HCT116 (cell line): ENCODE measurements around the gene RFTN1. TPM values are rescaled to one million over a fixed set of nuclear protein-coding genes. Genes with fewer than 3 reads are reported as not detected.

Source experiments
- ATAC-seq: fragments of 200-7000 bp; cut with Tn5 transposase; 2 replicates; pipeline ENCODE4 v1.9.1; 2020; ENCODE audit warnings: mild to moderate bottlenecking, moderate library complexity
- BruUV-seq: library from RNA; stranded (reverse); fragments of 400-500 nt; replicated peaks from 2 replicates; lab custom pipeline; 2021; lab: Mats Ljungman, UMichigan
- CTCF ChIA-PET: fragments of 300-600 bp; sonication (Branson Sonifier 250); formaldehyde crosslinking; loops from one replicate; lab custom pipeline; 2021; ENCODE audit warnings: antibody characterized with exemption; lab: Charles Lee
- POLR2A ChIA-PET: fragments of 300-600, 350-600 bp; sonication (Branson Sonifier 250); formaldehyde crosslinking; loops from one replicate; lab custom pipeline; 2021; ENCODE audit warnings: antibody characterized with exemption; lab: Charles Lee
- RAD21 ChIA-PET, 2 experiments: fragments of 300-600 bp; sonication (Branson Sonifier 250); formaldehyde crosslinking; loops; one replicate each; lab custom pipeline; 2023; ENCODE audit warnings: low total read pairs in 2 of 2; ENCODE audit not compliant: uncharacterized antibody in 2 of 2, unreplicated experiment in 2 of 2, low non-redundant PET in 1 of 2; lab: Charles Lee
- DNase-seq: peaks from one replicate; pipeline ENCODE4 v3.0.0-alpha.2; 2010; ENCODE audit warnings: low read depth, low spot score
- H2AFZ ChIP-seq: fragments of 200-600 bp; shearing (Covaris generic), sonication (generic); 2 replicates; pipeline ENCODE4 v1.6.1; 2017; ENCODE audit warnings: low read depth, mixed run types, mixed read lengths, antibody characterized with exemption, low read length; ENCODE audit not compliant: poor library complexity, severe bottlenecking
- H3K27ac ChIP-seq: 2 replicates; pipeline ENCODE4 v1.5.1; 2012; ENCODE audit warnings: low read depth, low read length
- H3K27me3 ChIP-seq: fragments of 200-600 bp; sonication (generic); 2 replicates; pipeline ENCODE4 v1.6.1; 2016; ENCODE audit warnings: mixed run types, low read length, mixed read lengths; ENCODE audit not compliant: insufficient read depth
- H3K36me3 ChIP-seq, 2 experiments: fragments of 200-500 bp in 1 of 2; fragments of 200-600 bp in 1 of 2; sonication (Bioruptor generic) in 1 of 2; sonication (generic) in 1 of 2; 2 replicates each; pipeline versions ENCODE4 v1.5.1 to v1.6.1; 2014 to 2016; ENCODE audit warnings: low read length in 2 of 2, inconsistent platforms in 1 of 2, mixed read lengths in 1 of 2, mixed run types in 1 of 2; ENCODE audit not compliant: insufficient read depth in 2 of 2, control insufficient read depth in 1 of 2
- H3K4me1 ChIP-seq, 2 experiments: fragments of 200-600 bp in 1 of 2; sonication (generic) in 1 of 2; 2 replicates each; pipeline versions ENCODE4 v1.5.1 to v1.6.1; 2012 to 2017; ENCODE audit warnings: low read length in 2 of 2, inconsistent platforms in 1 of 2, mild to moderate bottlenecking in 1 of 2, mixed read lengths in 1 of 2, mixed run types in 1 of 2, moderate library complexity in 1 of 2; ENCODE audit not compliant: insufficient read depth in 2 of 2, control insufficient read depth in 1 of 2
- H3K4me2 ChIP-seq: fragments of 200-600 bp; sonication (generic); 2 replicates; pipeline ENCODE4 v1.6.1; 2017; ENCODE audit warnings: mixed run types, low read length, mixed read lengths
- H3K4me3 ChIP-seq, 2 experiments: fragments of 200-600 bp in 1 of 2; sonication (generic) in 1 of 2; replicated peaks in 1 of 2; 2 replicates each; pipeline ENCODE4 v1.5.1; 2011 to 2016; ENCODE audit warnings: low read length in 2 of 2, control low read depth in 1 of 2, low read depth in 1 of 2, mild to moderate bottlenecking in 1 of 2, mixed read lengths in 1 of 2, mixed run types in 1 of 2
- H3K79me2 ChIP-seq: fragments of 200-600 bp; sonication (generic); 2 replicates; pipeline ENCODE4 v1.6.1; 2017; ENCODE audit warnings: mild to moderate bottlenecking, mixed run types, low read length, moderate library complexity, mixed read lengths; ENCODE audit not compliant: insufficient read depth
- H3K9ac ChIP-seq: fragments of 200-600 bp; sonication (generic); 2 replicates; pipeline ENCODE4 v1.6.1; 2016; ENCODE audit warnings: low read length, mixed read lengths
- H3K9me2 ChIP-seq: fragments of 200-600 bp; sonication (generic), shearing (Covaris generic); 2 replicates; pipeline ENCODE4 v1.6.1; 2017; ENCODE audit warnings: mixed run types, mild to moderate bottlenecking, moderate library complexity; ENCODE audit not compliant: insufficient read depth
- H3K9me3 ChIP-seq, 2 experiments: fragments of 200-500 bp in 1 of 2; fragments of 200-600 bp in 1 of 2; sonication (Bioruptor generic) in 1 of 2; sonication (generic) in 1 of 2; 2 replicates each; pipeline ENCODE4 v1.6.1; 2014 to 2017; ENCODE audit warnings: low read length in 2 of 2, mixed read lengths in 2 of 2, inconsistent platforms in 1 of 2, low read depth in 1 of 2, mild to moderate bottlenecking in 1 of 2, mixed run types in 1 of 2, moderate library complexity in 1 of 2; ENCODE audit not compliant: control insufficient read depth in 1 of 2, insufficient read depth in 1 of 2
- H4K20me1 ChIP-seq: fragments of 200-600 bp; sonication (generic), shearing (Covaris generic); 2 replicates; pipeline ENCODE4 v1.6.1; 2017; ENCODE audit warnings: mixed run types, mild to moderate bottlenecking, moderate library complexity; ENCODE audit not compliant: insufficient read depth
- CBX3 ChIP-seq: IDR thresholded peaks from 2 replicates; pipeline ENCODE4 v1.6.1; 2012; ENCODE audit warnings: low read depth
- EGR1 ChIP-seq: IDR thresholded peaks from 2 replicates; pipeline ENCODE4 v1.6.1; 2012; ENCODE audit warnings: low read depth
- ELF1 ChIP-seq: IDR thresholded peaks from 2 replicates; pipeline ENCODE4 v1.6.1; 2012; ENCODE audit warnings: low read depth, borderline replicate concordance
- FOSL1 ChIP-seq: IDR thresholded peaks from 2 replicates; pipeline ENCODE4 v1.6.1; 2012; ENCODE audit warnings: low read depth
- JUND ChIP-seq: IDR thresholded peaks from 2 replicates; pipeline ENCODE4 v1.6.1; 2012
- POLR2AphosphoS5 ChIP-seq: IDR thresholded peaks from 2 replicates; pipeline ENCODE4 v1.6.1; 2011; ENCODE audit warnings: mild to moderate bottlenecking, low read depth, low read length, moderate library complexity
- REST ChIP-seq: IDR thresholded peaks from 2 replicates; pipeline ENCODE4 v1.6.1; 2012; ENCODE audit warnings: low read depth
- SIN3A ChIP-seq: IDR thresholded peaks from 2 replicates; pipeline ENCODE4 v1.6.1; 2012; ENCODE audit warnings: low read depth
- SP1 ChIP-seq: IDR thresholded peaks from 2 replicates; pipeline ENCODE4 v1.6.1; 2012; ENCODE audit warnings: low read depth
- SRF ChIP-seq: IDR thresholded peaks from 2 replicates; pipeline ENCODE4 v1.6.1; 2012; ENCODE audit warnings: low read depth
- TCF7L2 ChIP-seq: IDR thresholded peaks from 2 replicates; pipeline ENCODE4 v1.7.0; 2011; ENCODE audit warnings: borderline replicate concordance, inconsistent platforms; ENCODE audit not compliant: insufficient read depth, insufficient read length; ENCODE audit errors: extremely low read depth
- YY1 ChIP-seq: IDR thresholded peaks from 2 replicates; pipeline ENCODE4 v1.6.1; 2011; ENCODE audit warnings: low read length, low read depth, moderate library complexity, mild to moderate bottlenecking; ENCODE audit not compliant: insufficient replicate concordance; ENCODE audit errors: extremely low read depth
- ZFX ChIP-seq: fragments of 450-650 bp; IDR thresholded peaks from 2 replicates; pipeline ENCODE4 v1.6.1; 2017
- ZNF274 ChIP-seq: fragments of 200-500 bp; sonication (Bioruptor generic); IDR thresholded peaks from 2 replicates; pipeline ENCODE4 v1.6.1; 2014; ENCODE audit warnings: mild to moderate bottlenecking, low read depth, low read length, inconsistent platforms
- intact Hi-C: fragments of 100-400 bp; cut with micrococcal nuclease; formaldehyde crosslinking; loops from 2 replicates; pipeline ENCODE4 v1.10.0; 2022
- total RNA-seq: library from RNA; stranded (reverse); gene quantifications from one replicate; pipeline ENCODE4 v1.2.1, GENCODE V29; 2021; ENCODE audit not compliant: unreplicated experiment
- TF ChIP-seq, protein P1 (sequence below), 3 experiments: fragments of 200-600 bp in 1 of 3; sonication (generic) in 1 of 3; IDR thresholded peaks in 2 of 3; conservative IDR thresholded peaks in 1 of 3; 2 replicates each; pipeline ENCODE4 v1.5.1; 2012 to 2017; ENCODE audit warnings: low read depth in 2 of 3, low read length in 2 of 3, antibody characterized with exemption in 1 of 3, borderline replicate concordance in 1 of 3, control low read depth in 1 of 3, mild to moderate bottlenecking in 1 of 3, mixed read lengths in 1 of 3, mixed run types in 1 of 3, moderate library complexity in 1 of 3; ENCODE audit not compliant: insufficient read depth in 1 of 3
- TF ChIP-seq, protein P2 (sequence below): IDR thresholded peaks from 2 replicates; pipeline ENCODE4 v1.6.1; 2012

The RFTN1 gene
- total RNA-seq, 1 experiment from 2014 or later, result 3.9 TPM

DNA sequence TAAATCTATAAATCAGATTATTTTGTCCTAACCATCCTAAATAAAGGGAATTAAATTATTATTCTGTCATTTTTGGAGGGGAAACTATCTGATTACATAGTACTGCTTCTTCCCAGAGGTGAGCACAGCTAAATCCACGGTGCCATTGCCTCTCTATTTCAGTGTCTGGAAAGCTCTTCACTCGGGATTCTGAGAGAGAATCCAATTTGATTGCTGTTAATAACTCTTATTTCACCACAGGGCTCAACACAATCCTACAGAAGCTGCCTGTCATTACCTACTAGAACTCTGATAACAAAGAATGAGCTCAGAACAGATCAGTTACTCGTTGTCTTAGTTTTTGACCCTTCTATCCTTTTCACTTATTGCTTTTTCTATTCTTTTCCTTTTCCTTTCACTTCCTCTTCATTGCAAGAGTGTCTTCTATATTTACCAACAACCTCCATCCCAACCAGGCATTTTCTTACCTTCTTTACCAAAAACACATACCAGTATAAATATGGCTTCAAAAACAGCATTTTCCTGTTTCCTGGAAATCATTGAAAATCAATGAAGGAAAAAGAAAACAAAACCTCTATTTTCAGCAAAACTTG, 218.1 kb downstream of the RFTN1 start:
- no peak overlapping the region for H3K27ac ChIP-seq
- no peak overlapping the region for H3K4me3 ChIP-seq
- no peaks in the 10 kb centered on the region for H3K4me1 ChIP-seq
- no peak overlapping the region for H2AFZ ChIP-seq
- no peaks in the 10 kb centered on the region; a peak in 1 of 4 replicates for H3K9me3 ChIP-seq
- no peaks in the 10 kb centered on the region for H3K27me3 ChIP-seq
- no TSS peak for BruUV-seq
- TF ChIP-seq, protein P1, sequence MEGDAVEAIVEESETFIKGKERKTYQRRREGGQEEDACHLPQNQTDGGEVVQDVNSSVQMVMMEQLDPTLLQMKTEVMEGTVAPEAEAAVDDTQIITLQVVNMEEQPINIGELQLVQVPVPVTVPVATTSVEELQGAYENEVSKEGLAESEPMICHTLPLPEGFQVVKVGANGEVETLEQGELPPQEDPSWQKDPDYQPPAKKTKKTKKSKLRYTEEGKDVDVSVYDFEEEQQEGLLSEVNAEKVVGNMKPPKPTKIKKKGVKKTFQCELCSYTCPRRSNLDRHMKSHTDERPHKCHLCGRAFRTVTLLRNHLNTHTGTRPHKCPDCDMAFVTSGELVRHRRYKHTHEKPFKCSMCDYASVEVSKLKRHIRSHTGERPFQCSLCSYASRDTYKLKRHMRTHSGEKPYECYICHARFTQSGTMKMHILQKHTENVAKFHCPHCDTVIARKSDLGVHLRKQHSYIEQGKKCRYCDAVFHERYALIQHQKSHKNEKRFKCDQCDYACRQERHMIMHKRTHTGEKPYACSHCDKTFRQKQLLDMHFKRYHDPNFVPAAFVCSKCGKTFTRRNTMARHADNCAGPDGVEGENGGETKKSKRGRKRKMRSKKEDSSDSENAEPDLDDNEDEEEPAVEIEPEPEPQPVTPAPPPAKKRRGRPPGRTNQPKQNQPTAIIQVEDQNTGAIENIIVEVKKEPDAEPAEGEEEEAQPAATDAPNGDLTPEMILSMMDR (IDR thresholded peaks at IDR 0.05 in 2 of 3, conservative IDR thresholded peaks at IDR 0.05 in 1 of 3; ENCODE audit: borderline replicate concordance in 1 of 3, insufficient read depth in 1 of 3, low read depth in 2 of 3, low read length in 2 of 3), result no peak
- no peak for TF ChIP-seq POLR2AphosphoS5
- no peak for TF ChIP-seq SRF
- TF ChIP-seq JUND, result no peak
- TF ChIP-seq EGR1, result no peak
- no peak for TF ChIP-seq ELF1
- no peak for TF ChIP-seq REST
- no peak for TF ChIP-seq FOSL1
- no peak for TF ChIP-seq YY1
- no peak for TF ChIP-seq SP1
- TF ChIP-seq ZFX, result no peak
- TF ChIP-seq, protein P2, sequence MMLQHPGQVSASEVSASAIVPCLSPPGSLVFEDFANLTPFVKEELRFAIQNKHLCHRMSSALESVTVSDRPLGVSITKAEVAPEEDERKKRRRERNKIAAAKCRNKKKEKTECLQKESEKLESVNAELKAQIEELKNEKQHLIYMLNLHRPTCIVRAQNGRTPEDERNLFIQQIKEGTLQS, result no peak
- no peak for TF ChIP-seq TCF7L2
- TF ChIP-seq CBX3, result no peak
- TF ChIP-seq ZNF274, result no peak
- TF ChIP-seq SIN3A, result no peak
- no peaks in the 10 kb centered on the region for H4K20me1 ChIP-seq
- H3K9me2 ChIP-seq, result no peaks in the 10 kb centered on the region
- H3K9ac ChIP-seq, result no peak overlapping the region
- no peak overlapping the region for H3K4me2 ChIP-seq
- POLR2A ChIA-PET, result no interaction called here
- intact Hi-C loops, result no loop called here
- DNase-seq (no peak), ATAC-seq (no peak)
- RAD21 ChIA-PET, result no interaction called here
- CTCF ChIA-PET, result interaction anchor here (1.1 kb wide), 1 partner anchor 10 kb away, joined by 3 read pairs; no protein-coding TSS in a partner anchor
- H3K79me2 ChIP-seq, result peaks cover 4% of the 10 kb centered on the region; the same call in 1 of the 2 replicates
- H3K36me3 ChIP-seq, result peaks cover 0 to 3% of the 10 kb centered on the region in 2 experiments; a peak in 2 of 4 replicates
